K562 (cell line): ENCODE data around the gene HLA-DMB. TPM values are rescaled to one million over a fixed set of nuclear protein-coding genes. Genes with fewer than 3 reads are reported as not detected.

Experiments used
- BMI1 ChIP-seq: fragments of 150-350 bp; IDR thresholded peaks from 2 replicates; pipeline ENCODE4 v1.6.1; 2014; ENCODE audit warnings: low read length
- CHAMP1 ChIP-seq: fragments of 450-650 bp; IDR thresholded peaks from 2 replicates; pipeline ENCODE4 v1.6.1; 2016; ENCODE audit warnings: mild to moderate bottlenecking
- ETV1 ChIP-seq: fragments of 450-650 bp; conservative IDR thresholded peaks from 2 replicates; pipeline ENCODE4 v1.6.1; 2016; ENCODE audit warnings: missing genetic modification characterization, control low read depth, low read depth, missing compliant biosample characterization
- HDAC3 ChIP-seq: fragments of 450-650 bp; IDR thresholded peaks from 2 replicates; pipeline ENCODE4 v1.6.1; 2018; ENCODE audit warnings: borderline replicate concordance, mild to moderate bottlenecking, moderate library complexity; ENCODE audit not compliant: partially characterized antibody
- HEY1 ChIP-seq: fragments of 250-450 bp; sonication (Bioruptor Pico); IDR thresholded peaks from 2 replicates; pipeline ENCODE4 v1.5.0; 2020; ENCODE audit warnings: mild to moderate bottlenecking, moderate library complexity, borderline replicate concordance
- IRF2 ChIP-seq: sonication (generic); formaldehyde crosslinking; IDR thresholded peaks from 2 replicates; pipeline ENCODE4 v1.8.1; 2022; ENCODE audit warnings: mild to moderate bottlenecking, missing genetic modification reagents
- KAT2B ChIP-seq: IDR thresholded peaks from one replicate; pipeline ENCODE4 v1.6.1; 2012; ENCODE audit warnings: low read depth, mild to moderate bottlenecking, control low read depth, inconsistent platforms, low read length, moderate library complexity
- SMARCE1 ChIP-seq: fragments of 450-650 bp; IDR thresholded peaks from 2 replicates; pipeline ENCODE4 v1.7.1; 2016; ENCODE audit warnings: mild to moderate bottlenecking
- TAL1 ChIP-seq: fragments of 450-650 bp; IDR thresholded peaks from 2 replicates; pipeline ENCODE4 v1.6.1; 2016; ENCODE audit warnings: mild to moderate bottlenecking
- ZBED1 ChIP-seq: IDR thresholded peaks from 2 replicates; pipeline ENCODE4 v1.6.1; 2014
- ZFP1 ChIP-seq: fragments of 450-650 bp; formaldehyde crosslinking; IDR thresholded peaks from 2 replicates; pipeline ENCODE4 v1.4.0; 2020; ENCODE audit warnings: mild to moderate bottlenecking, mixed read lengths
- ZNF707 ChIP-seq: fragments of 250-450 bp; sonication (Bioruptor Pico); conservative IDR thresholded peaks from 2 replicates; pipeline ENCODE4 v1.8.0; 2022; ENCODE audit warnings: inconsistent platforms, mild to moderate bottlenecking, moderate library complexity
- ZNF766 ChIP-seq: fragments of 200-800 bp; sonication (Bioruptor generic); conservative IDR thresholded peaks from 2 replicates; pipeline ENCODE4 v1.6.1; 2016; ENCODE audit warnings: missing genetic modification characterization, missing compliant biosample characterization
- polyA plus RNA-seq, 8 experiments: library from polyadenylated mRNA; depleted of rRNA in 4 of 8; stranded (reverse) in 5 of 8; unstranded in 3 of 8; fragments of >200 nt; fragmentation: Nextera tagmentation in 2 of 8; fragmentation: Illumina TruSeq in 1 of 8; extraction: Ambion mirVana in 2 of 8; extraction: Trizol in 1 of 8; gene quantifications; 2 replicates each; pipeline versions ENCODE4 v1.2.1 to v1.2.3, GENCODE V29; 2011 to 2014; ENCODE audit warnings: inconsistent platforms in 1 of 8, missing spikeins in 1 of 8
- total RNA-seq, 7 experiments: library from RNA; depleted of rRNA in 6 of 7; stranded (reverse); fragments of >200 nt in 6 of 7; fragmentation: Illumina TruSeq in 2 of 7; extraction: Trizol in 2 of 7; gene quantifications; 2 replicates each; pipeline versions ENCODE4 v1.2.1 to v1.2.3, GENCODE V29; 2011 to 2021; ENCODE audit warnings: low replicate concordance in 1 of 7
- TF ChIP-seq, protein P1 (sequence below): sonication (generic); formaldehyde crosslinking; IDR thresholded peaks from 2 replicates; pipeline ENCODE4 v1.8.1; 2022; ENCODE audit warnings: missing genetic modification reagents
- TF ChIP-seq, protein P2 (sequence below): sonication (generic); formaldehyde crosslinking; IDR thresholded peaks from 2 replicates; pipeline ENCODE4 v1.4.0; 2020; ENCODE audit warnings: mild to moderate bottlenecking, missing genetic modification reagents
- TF ChIP-seq, protein P3 (sequence below): fragments of 250-450 bp; sonication (Bioruptor Pico); IDR thresholded peaks from 2 replicates; pipeline ENCODE4 v1.8.0; 2022; ENCODE audit warnings: inconsistent platforms, mild to moderate bottlenecking, moderate library complexity, borderline replicate concordance
- TF ChIP-seq, protein P4 (sequence below), 2 experiments: IDR thresholded peaks in 1 of 2; conservative IDR thresholded peaks in 1 of 2; 2 replicates each; pipeline ENCODE4 v1.6.1; 2016; ENCODE audit warnings: low read depth in 2 of 2, mild to moderate bottlenecking in 1 of 2, missing compliant biosample characterization in 1 of 2, missing genetic modification characterization in 1 of 2, moderate library complexity in 1 of 2

HLA-DMB gene
- total and polyA plus RNA-seq, 9 of the 15 experiments (the other 6 are each of a cell fraction or from before 2014, with no cell fraction given): 0.38 TPM; not detected in 8

- TF ChIP-seq ZNF707 (CRISPR knock-in tag) (no peak), IRF2 (CRISPR knock-in tag) (no peak), CHAMP1 (no peak), BMI1 (no peak), HEY1 (CRISPR knock-in tag) (no peak; the same call in 1 of the 2 replicates), KAT2B (no peak), ZBED1 (no peak), TAL1 (no peak), ZNF766 (no peak), HDAC3 (no peak), SMARCE1 (0 out of 2 replicates have a peak, but pooled peaks have one; percentile 8), ETV1 (tag) (peak; percentile 62), ZFP1 (CRISPR knock-in tag) (no peak)
- TF ChIP-seq, protein P1, sequence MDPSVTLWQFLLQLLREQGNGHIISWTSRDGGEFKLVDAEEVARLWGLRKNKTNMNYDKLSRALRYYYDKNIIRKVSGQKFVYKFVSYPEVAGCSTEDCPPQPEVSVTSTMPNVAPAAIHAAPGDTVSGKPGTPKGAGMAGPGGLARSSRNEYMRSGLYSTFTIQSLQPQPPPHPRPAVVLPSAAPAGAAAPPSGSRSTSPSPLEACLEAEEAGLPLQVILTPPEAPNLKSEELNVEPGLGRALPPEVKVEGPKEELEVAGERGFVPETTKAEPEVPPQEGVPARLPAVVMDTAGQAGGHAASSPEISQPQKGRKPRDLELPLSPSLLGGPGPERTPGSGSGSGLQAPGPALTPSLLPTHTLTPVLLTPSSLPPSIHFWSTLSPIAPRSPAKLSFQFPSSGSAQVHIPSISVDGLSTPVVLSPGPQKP: no peak
- TF ChIP-seq, protein P2, sequence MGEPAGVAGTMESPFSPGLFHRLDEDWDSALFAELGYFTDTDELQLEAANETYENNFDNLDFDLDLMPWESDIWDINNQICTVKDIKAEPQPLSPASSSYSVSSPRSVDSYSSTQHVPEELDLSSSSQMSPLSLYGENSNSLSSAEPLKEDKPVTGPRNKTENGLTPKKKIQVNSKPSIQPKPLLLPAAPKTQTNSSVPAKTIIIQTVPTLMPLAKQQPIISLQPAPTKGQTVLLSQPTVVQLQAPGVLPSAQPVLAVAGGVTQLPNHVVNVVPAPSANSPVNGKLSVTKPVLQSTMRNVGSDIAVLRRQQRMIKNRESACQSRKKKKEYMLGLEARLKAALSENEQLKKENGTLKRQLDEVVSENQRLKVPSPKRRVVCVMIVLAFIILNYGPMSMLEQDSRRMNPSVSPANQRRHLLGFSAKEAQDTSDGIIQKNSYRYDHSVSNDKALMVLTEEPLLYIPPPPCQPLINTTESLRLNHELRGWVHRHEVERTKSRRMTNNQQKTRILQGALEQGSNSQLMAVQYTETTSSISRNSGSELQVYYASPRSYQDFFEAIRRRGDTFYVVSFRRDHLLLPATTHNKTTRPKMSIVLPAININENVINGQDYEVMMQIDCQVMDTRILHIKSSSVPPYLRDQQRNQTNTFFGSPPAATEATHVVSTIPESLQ: 0 out of 2 replicates have a peak, but pooled peaks have one; percentile 13
- TF ChIP-seq, protein P3, sequence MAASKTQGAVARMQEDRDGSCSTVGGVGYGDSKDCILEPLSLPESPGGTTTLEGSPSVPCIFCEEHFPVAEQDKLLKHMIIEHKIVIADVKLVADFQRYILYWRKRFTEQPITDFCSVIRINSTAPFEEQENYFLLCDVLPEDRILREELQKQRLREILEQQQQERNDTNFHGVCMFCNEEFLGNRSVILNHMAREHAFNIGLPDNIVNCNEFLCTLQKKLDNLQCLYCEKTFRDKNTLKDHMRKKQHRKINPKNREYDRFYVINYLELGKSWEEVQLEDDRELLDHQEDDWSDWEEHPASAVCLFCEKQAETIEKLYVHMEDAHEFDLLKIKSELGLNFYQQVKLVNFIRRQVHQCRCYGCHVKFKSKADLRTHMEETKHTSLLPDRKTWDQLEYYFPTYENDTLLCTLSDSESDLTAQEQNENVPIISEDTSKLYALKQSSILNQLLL (CRISPR knock-in tag): no peak
- TF ChIP-seq, protein P4, sequence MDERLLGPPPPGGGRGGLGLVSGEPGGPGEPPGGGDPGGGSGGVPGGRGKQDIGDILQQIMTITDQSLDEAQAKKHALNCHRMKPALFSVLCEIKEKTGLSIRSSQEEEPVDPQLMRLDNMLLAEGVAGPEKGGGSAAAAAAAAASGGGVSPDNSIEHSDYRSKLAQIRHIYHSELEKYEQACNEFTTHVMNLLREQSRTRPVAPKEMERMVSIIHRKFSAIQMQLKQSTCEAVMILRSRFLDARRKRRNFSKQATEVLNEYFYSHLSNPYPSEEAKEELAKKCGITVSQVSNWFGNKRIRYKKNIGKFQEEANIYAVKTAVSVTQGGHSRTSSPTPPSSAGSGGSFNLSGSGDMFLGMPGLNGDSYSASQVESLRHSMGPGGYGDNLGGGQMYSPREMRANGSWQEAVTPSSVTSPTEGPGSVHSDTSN (CRISPR knock-in tag; IDR thresholded peaks at IDR 0.05; ENCODE audit: low read depth): no peak
- TF ChIP-seq, protein P4 (tag; conservative IDR thresholded peaks at IDR 0.05; ENCODE audit: low read depth): no peak
These were observed 26.6 kb upstream of the HLA-DMB start (continued) for GRCh38 chr6:32967151-32968091.
